NCI-H2081 treated with DMSO at 0.1 percent for 48 hours (cell line): Measurements from ENCODE around the gene CD47.

ENCODE experiments used
- DNase-seq: peaks from one replicate; lab custom pipeline; 2025; lab: John Stamatoyannopoulos, UW

The CD47 gene

DNA sequence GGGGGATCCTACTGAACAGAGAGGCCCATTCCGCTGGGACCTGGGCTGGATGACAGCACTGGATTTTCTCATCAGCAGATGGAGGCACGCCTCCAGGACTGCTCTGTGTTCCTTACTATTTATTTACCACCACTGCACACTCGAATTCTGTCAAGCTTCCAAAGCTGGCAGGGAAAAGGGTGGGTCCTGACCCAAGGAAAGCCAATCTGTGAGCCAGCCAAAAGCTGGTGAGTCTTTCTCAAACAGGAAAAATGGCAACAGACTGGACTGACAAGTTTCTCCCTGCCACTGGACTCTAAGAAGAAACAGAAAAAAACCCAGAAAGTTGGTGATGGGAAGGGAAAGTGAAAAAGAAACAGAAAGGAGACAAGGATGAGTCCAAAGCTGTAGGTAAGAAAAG is 37.8 kb downstream of the CD47 start:
- no peak for DNase-seq

GRCh38 chr3:108051005-108051404 is 39.8 kb downstream of the CD47 start:
- DNase-seq = no peak

DNA sequence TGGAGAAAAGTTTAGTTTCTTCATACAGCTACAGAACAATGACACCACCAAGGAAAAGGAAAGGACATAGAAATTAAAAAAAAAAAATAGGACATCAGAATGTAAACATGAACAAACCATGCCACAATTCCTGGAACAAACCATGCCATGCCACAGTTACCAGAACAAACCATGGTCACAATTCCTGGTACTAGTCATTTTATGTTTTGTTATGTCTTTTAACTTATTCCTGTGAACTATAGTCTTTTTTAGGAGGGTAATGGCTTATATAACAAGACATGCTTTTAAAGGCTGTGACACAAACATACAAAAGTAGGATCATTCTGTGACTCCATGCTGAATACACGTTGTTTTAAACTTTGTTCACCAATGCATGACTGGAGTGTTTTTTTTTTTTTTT is 42.8 kb downstream of the CD47 start:
- no peak for DNase-seq

DNA sequence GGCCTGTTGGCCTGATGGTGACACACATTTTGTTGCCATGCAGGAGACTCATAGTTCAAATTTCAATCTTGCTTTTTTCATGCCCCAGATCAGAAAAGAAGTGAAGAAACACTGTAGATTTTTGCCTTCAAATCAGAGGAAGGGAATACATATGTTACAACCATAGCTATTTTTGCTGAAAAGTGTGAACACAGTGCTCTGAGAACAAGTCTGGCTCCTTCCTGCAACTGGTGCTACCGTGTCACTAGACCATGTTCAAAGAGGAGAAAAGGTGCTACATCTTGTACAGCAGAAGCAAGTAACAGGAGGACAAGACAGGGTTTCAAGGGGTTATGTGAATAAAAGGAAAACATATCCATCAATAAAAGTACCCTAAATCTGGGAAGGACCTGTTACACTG is 44.6 kb downstream of the CD47 start:
- DNase-seq = no peak

DNA sequence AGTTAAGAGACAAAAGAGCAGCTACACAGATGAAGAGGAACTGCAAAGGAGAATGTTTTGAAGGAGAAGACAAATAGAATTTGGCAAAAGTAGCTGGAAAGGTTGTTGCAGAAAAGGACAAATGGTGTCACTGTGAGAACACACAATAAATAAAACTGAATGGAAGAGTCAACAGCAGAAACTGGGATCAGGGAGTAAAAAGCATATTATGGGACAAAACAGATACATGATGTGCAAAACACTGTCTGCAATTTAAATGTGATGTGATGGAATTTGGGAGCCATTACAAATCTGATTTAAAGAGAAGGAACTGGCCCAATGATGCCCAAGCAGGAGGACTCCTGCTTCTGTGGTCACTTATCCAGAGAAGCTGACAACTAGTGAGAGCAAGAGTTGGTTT is 46.1 kb downstream of the CD47 start:
- no peak for DNase-seq

DNA sequence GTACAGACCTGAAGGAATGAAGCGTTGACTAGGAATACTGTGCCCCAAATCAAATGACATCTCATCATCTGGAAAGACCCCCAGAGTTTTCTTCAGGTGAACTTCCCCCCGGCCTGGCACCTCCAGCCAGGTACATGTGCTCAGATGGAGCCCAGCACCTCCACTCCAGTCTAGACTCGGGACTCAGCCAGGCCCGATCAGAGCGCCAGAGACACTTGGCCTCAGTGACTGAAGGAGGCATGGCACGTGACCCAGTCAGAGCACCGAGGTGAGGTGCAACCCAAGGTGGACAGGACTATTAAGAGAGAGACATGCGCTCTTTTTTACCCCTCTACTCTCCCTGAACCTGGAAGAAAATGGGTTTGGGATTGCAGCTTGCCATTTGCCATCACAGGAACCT is 48.5 kb downstream of the CD47 start:
- no peak for DNase-seq

- DNase-seq = no peak
These were observed 49.6 kb downstream of the CD47 start for GRCh38 chr3:108041253-108041652.

GRCh38 chr3:108037770-108038169 is 53.1 kb downstream of the CD47 start:
- no peak for DNase-seq

- DNase-seq = no peak
These were observed 53.7 kb downstream of the CD47 start for GRCh38 chr3:108036984-108037741.

GRCh38 chr3:108036401-108036800 is 54.4 kb downstream of the CD47 start:
- DNase-seq = no peak

DNA sequence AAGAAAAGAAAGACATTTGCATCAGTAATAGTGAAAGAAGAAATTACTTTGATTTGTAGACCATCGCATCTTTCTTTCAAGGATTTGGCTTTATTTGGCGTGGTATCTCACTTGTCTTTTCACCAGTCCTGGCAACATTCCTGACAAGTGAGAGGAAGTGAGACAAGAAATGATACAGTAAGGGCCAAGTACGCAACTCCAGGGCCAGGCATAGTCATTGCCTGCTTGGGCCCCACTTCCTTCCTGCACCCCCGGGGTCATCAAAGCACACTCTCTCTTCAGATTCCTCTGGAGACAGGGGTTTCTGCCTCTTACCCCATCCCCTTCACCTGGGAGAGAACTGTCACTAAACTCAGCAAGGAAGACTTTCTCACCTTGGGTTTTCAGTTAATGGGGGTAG is 55.1 kb downstream of the CD47 start:
- no peak for DNase-seq

- no peak for DNase-seq
These were observed 58.9 kb downstream of the CD47 start for GRCh38 chr3:108031895-108032294.

DNA sequence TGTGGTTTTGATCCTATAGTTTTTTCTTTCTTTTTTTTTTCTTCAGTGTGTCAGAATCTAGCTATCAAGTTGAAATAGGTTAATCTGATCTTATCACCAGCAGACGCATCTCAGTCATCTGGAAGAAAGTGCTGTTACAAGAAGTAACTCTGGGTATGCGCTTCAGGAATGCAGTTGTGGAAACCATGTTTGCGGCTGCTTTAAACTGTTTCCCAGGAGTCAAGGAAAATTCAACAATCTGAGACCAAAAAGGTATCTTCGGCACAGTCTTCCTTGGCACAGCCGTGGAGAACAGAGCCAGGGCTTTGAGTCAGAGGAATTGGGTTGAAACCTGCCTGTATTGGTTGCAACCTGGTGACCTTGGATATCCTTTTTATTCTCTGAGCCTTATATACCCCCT is 59.9 kb downstream of the CD47 start:
- DNase-seq = no peak

GRCh38 chr3:108029466-108029865 is 61.4 kb downstream of the CD47 start:
- DNase-seq = no peak

DNA sequence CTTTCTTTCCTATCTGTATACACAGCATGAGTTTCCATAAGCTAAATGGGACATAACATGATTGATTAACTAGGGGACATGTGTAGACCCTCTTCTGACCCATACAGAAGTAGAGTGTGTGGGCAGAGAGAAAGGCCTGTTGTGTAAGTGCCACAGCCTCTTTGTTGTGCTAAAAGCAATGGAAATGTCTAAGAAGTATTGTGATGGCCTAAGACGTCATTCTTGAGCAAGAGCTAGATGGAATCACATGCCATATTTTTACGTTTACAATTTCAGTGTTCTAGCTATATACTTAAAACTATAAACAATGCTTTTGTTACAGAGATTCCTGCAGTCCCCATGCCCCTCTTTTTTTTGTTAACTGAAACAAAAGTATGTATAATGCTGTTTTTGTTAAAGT is 61.9 kb downstream of the CD47 start:
- DNase-seq = no peak

DNA sequence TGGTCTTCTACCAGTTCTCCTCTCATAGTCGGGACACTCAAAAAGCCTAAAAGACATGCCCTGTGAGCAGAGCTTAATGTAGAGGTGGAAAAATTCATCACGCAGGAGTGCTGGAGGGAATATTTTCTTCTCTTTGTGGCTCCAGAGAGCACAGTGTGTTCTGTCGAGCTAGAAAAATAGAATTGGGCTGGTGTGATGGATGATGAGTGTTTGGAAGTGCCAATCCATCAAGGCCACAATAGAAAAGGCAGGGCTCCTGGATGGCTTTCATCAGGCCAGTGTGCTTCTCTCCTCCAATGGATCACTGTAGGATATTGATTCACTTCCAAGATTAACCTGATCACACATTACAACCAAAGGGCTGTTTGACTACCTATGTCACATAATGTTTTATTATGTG is 65.7 kb downstream of the CD47 start:
- DNase-seq = no peak

GRCh38 chr3:108024146-108024850 is 66.5 kb downstream of the CD47 start:
- no peak for DNase-seq

- no peak for DNase-seq
These were observed 68.3 kb downstream of the CD47 start for GRCh38 chr3:108022256-108023150.

GRCh38 chr3:108021533-108021932 is 69.3 kb downstream of the CD47 start:
- DNase-seq = no peak

DNA sequence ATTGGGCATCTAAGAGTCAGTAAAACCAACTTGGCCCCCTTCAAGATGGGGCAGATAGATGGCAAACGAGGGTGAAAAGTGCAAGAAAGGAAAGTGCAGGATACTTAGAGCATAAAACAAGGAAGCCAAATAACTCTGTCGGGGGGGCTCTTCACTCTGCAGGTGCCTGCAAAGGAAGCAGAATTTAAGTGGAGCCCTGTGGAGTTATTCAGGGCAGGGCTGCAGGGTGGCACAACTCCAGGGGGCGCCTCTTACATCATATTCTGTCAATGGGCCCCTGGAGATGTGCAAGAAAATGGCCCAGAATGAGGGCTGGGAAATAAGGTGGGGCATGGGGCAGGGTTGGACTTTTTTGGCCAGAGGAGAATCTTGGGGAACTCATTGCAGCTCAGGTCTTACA is 69.7 kb downstream of the CD47 start:
- no peak for DNase-seq

DNA sequence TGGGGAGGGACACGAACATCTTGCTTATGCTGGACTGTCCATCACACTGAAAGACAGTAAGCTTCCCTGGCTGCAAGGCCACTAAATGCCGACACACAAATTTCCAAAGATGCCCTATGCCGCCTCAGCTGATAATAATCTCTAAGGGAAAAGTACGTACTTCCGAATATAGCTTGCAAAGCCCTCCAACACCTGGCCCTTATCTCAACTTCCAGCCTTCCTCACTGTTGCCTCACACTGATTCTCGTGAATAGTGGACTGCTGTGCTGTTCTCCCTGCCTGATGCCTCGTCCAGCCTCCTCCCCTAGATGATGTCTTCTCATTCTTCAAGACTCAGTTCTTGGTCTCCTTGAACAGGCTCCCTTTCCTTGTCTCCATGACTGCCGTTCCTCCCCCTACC is 72.3 kb downstream of the CD47 start:
- no peak for DNase-seq

- DNase-seq = no peak
These were observed 73.2 kb downstream of the CD47 start for GRCh38 chr3:108017587-108017986.

DNA sequence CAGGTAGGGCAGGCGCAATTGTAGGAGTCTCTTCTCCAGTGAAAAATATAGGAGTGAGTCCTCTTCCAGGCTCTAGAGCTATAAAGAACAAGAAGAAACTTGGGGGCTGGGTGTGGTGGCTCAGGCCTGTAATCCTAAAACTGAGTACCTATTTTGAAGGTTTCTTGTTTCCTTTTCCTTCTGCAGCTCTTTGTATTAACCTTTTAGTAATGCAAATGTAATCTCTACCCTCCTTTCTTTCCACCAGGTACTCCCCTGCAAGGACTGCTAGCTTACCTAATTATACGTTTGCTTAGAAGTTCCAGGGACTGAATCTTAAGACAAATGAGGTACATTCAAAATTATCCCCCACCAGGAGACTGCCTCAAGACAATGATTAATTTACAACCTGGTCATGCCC is 75.9 kb downstream of the CD47 start:
- DNase-seq = no peak
